Neural cell (in vitro differentiated cells): ENCODE results near the gene ATP6V1B1.

ENCODE experiments used
- CTCF ChIP-seq: fragments of 450-650 bp; IDR thresholded peaks from 2 replicates; pipeline ENCODE4 v1.5.1; 2014; ENCODE audit warnings: antibody characterized with exemption, mild to moderate bottlenecking, moderate library complexity; ENCODE audit not compliant: poor library complexity, severe bottlenecking
- POLR2AphosphoS5 ChIP-seq: IDR thresholded peaks from 2 replicates; pipeline ENCODE4 v1.6.1; 2012
- RAD21 ChIP-seq: fragments of 450-650 bp; conservative IDR thresholded peaks from 2 replicates; pipeline ENCODE4 v1.6.1; 2014; ENCODE audit warnings: antibody characterized with exemption, mild to moderate bottlenecking, moderate library complexity
- REST ChIP-seq: IDR thresholded peaks from 2 replicates; pipeline ENCODE4 v1.6.1; 2012; ENCODE audit warnings: borderline replicate concordance

DNA sequence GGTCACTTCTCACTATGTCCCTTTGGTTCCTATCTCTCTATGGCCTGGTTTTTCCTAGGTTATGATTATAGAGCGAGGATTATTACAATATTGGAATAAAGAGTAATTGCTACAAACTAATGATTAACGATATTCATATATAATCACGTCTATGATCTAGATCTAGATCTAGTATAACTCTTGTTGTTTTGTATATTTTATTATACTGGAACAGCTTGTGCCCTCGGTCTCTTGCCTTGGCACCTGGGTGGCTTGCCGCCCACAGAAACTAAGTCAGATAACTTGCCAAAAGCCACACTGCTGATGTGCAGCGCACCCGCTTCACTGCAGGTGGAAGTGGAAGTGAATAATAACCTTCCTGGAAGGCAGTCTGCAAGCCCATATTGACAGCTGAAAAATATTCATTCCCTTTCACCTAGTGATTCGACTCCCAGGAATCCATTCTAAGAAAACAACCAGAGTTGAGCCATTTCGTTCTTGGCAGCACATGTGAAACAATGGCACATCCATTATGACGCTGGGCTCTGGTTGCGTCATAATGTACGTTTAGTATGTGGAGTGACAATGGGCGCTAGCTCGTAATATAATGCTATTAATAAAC is 42.0 kb downstream of the ATP6V1B1 start:
- TF ChIP-seq CTCF = peak; percentile 8
- no peak for TF ChIP-seq REST
- TF ChIP-seq POLR2AphosphoS5 = no peak
- TF ChIP-seq RAD21 = no peak
